C4-2B (cell line): ENCODE results near the gene PKN2.
"Not testable (repeated sequence)": the region's sequence is repeated elsewhere in the genome, so short reads cannot be mapped to it uniquely, and the experiment has no call there.

Experiments used
- H3K27ac ChIP-seq: fragments of 450-650 bp; 2 replicates; pipeline ENCODE4 v1.5.1; 2017
- CTCF ChIP-seq: fragments of 450-650 bp; conservative IDR thresholded peaks from 2 replicates; pipeline ENCODE4 v1.5.1; 2017; ENCODE audit warnings: mild to moderate bottlenecking
- ZFX ChIP-seq: fragments of 450-650 bp; IDR thresholded peaks from 2 replicates; pipeline ENCODE4 v1.6.1; 2017

The PKN2 gene

GRCh38 chr1:88695781-88696180, 11.7 kb downstream of the PKN2 start:
- no peak for TF ChIP-seq CTCF
- no peak for TF ChIP-seq ZFX
- H3K27ac ChIP-seq = no peak overlapping the region

DNA sequence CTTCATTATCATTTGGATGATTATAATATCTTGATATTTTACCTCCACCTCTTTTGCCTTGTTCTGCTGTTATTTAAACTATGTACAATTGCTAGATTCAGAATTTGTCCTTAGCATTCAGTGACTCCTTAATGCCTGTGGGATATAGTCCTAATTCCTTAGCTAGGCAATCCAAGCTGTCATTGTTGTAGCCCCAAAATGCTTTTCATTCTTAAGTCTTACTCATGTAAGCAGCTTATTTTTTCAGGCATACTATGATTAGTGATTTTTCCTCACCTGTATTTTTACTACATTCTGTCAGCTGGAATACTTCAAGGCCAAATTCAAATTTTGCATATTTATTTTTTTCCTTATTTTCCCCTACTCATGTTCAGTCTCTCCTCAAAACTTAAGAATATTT, 13.4 kb downstream of the PKN2 start:
- no peak for TF ChIP-seq CTCF
- no peak overlapping the region for H3K27ac ChIP-seq

DNA sequence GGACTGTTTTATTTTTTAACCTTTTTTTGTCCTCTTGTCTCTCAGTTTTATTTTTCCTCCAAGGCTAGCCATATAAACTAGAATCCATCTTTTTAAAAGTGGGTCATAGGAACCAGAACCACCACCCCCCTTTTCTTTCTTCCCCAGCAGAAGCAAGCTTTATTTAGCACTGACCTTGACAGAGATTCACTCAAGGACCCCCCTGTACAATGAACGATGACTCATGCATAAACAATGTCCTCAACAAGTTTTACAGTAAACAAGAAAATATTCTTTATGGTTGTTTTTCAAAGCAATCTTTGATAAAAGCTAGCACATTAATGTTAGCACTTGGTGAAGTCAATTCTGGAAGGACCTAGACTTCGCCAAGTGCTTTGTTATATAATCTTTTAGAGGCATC, 14.1 kb downstream of the PKN2 start:
- no peak overlapping the region for H3K27ac ChIP-seq
- TF ChIP-seq ZFX (no peak), CTCF (no peak)

GRCh38 chr1:88698764-88699163, 14.7 kb downstream of the PKN2 start:
- H3K27ac ChIP-seq = no peak overlapping the region
- TF ChIP-seq ZFX (no peak), CTCF (no peak)

GRCh38 chr1:88700425-88701013, 16.4 kb downstream of the PKN2 start:
- TF ChIP-seq CTCF = no peak
- TF ChIP-seq ZFX = no peak
- no peak overlapping the region for H3K27ac ChIP-seq

- no peak overlapping the region for H3K27ac ChIP-seq
- TF ChIP-seq CTCF (no peak), ZFX (no peak)
Observed at GRCh38 chr1:88701275-88701674, 17.2 kb downstream of the PKN2 start.

- not testable (repeated sequence) for H3K27ac ChIP-seq
Observed at GRCh38 chr1:88701793-88702192, 17.7 kb downstream of the PKN2 start.

- TF ChIP-seq CTCF (no peak), ZFX (no peak)
- no peak overlapping the region for H3K27ac ChIP-seq
Observed at GRCh38 chr1:88708011-88708410, 23.9 kb downstream of the PKN2 start.

- not testable (repeated sequence) for H3K27ac ChIP-seq
Observed at GRCh38 chr1:88712907-88713306, 28.8 kb downstream of the PKN2 start.

DNA sequence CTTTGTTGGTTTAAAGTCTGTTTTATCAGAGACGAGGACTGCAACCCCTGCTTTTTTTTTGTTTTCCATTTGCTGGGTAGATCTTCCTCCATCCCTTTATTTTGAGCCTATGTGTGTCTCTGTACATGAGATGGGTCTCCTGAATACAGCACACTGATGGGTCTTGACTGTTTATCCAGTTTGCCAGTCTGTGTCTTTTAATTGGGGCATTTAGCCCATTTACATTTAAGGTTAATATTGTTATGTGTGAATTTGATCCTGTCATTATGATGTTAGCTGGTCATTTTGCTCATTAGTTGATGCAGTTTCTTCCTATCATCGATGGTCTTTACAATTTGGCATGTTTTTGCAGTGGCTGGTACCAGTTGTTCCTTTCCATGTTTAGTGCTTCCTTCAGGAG, 32.5 kb downstream of the PKN2 start:
- not testable (repeated sequence) for H3K27ac ChIP-seq
